KMS-11 (cell line): ENCODE results near the gene WDR73.
A peak's percentile ranks its signal among the peaks of the same experiment; 100 is the strongest.

Source experiments
- H2AFZ ChIP-seq: fragments of 200-600 bp; sonication (generic); 2 replicates; pipeline ENCODE4 v1.6.1; 2016; ENCODE audit warnings: antibody characterized with exemption, mixed run types, low read depth
- H3K27ac ChIP-seq: fragments of 200-600 bp; sonication (generic); 2 replicates; pipeline ENCODE4 v1.6.1; 2016; ENCODE audit warnings: mild to moderate bottlenecking, mixed run types
- H3K27me3 ChIP-seq: fragments of 200-600 bp; sonication (generic); 2 replicates; pipeline ENCODE4 v1.6.1; 2017; ENCODE audit warnings: mild to moderate bottlenecking, low read depth, mixed run types, moderate library complexity; ENCODE audit not compliant: insufficient read depth
- H3K36me3 ChIP-seq: fragments of 200-600 bp; sonication (generic); 2 replicates; pipeline ENCODE4 v1.6.1; 2017; ENCODE audit warnings: mild to moderate bottlenecking, mixed run types; ENCODE audit not compliant: insufficient read depth
- H3K4me1 ChIP-seq: fragments of 200-600 bp; sonication (generic); 2 replicates; pipeline ENCODE4 v1.6.1; 2016; ENCODE audit warnings: mild to moderate bottlenecking, low read depth, mixed run types; ENCODE audit not compliant: poor library complexity, severe bottlenecking
- H3K4me2 ChIP-seq: fragments of 200-600 bp; sonication (generic); 2 replicates; pipeline ENCODE4 v1.7.0; 2016; ENCODE audit warnings: mild to moderate bottlenecking, mixed run types
- H3K4me3 ChIP-seq: fragments of 200-600 bp; sonication (generic); IDR thresholded peaks from 2 replicates; pipeline ENCODE4 v1.6.1; 2017; ENCODE audit warnings: low read depth, low read length, mixed read lengths; ENCODE audit not compliant: insufficient read depth
- H3K79me2 ChIP-seq: fragments of 200-600 bp; sonication (generic); 2 replicates; pipeline ENCODE4 v1.6.1; 2016; ENCODE audit warnings: low read depth, mixed run types; ENCODE audit not compliant: insufficient read depth
- H3K9ac ChIP-seq: fragments of 200-600 bp; sonication (generic); 2 replicates; pipeline ENCODE4 v1.6.1; 2016; ENCODE audit warnings: mild to moderate bottlenecking, mixed run types
- H4K20me1 ChIP-seq: fragments of 200-600 bp; sonication (generic); 2 replicates; pipeline ENCODE4 v1.6.1; 2016; ENCODE audit warnings: mild to moderate bottlenecking, mixed run types; ENCODE audit not compliant: insufficient read depth
- CTCF ChIP-seq: fragments of 200-600 bp; sonication (generic); conservative IDR thresholded peaks from 2 replicates; pipeline ENCODE4 v1.6.1; 2017; ENCODE audit warnings: low read depth, mild to moderate bottlenecking, antibody characterized with exemption, low read length, moderate library complexity, mixed read lengths

Gene WDR73

GRCh38 chr15:84603630-84604379 is 50.3 kb downstream of the WDR73 start:
- Histone ChIP-seq H2AFZ (no peak overlapping the region), H3K27ac (no peak overlapping the region), H3K27me3 (no peaks in the 10 kb centered on the region), H3K4me1 (peaks cover 18% of the 10 kb centered on the region), H3K4me3 (no peak overlapping the region), H3K79me2 (no peaks in the 10 kb centered on the region), H4K20me1 (no peaks in the 10 kb centered on the region), H3K36me3 (no peaks in the 10 kb centered on the region), H3K9ac (no peak overlapping the region), H3K4me2 (no peak overlapping the region)
- TF ChIP-seq CTCF: no peak

GRCh38 chr15:84601555-84601838 is 52.6 kb downstream of the WDR73 start:
- no peaks in the 10 kb centered on the region for H3K27me3 ChIP-seq
- no peaks in the 10 kb centered on the region for H4K20me1 ChIP-seq
- H3K4me3 ChIP-seq: peak overlapping the region; percentile 28
- H3K4me1 ChIP-seq: peaks cover 29% of the 10 kb centered on the region
- H3K36me3 ChIP-seq: no peaks in the 10 kb centered on the region
- no peaks in the 10 kb centered on the region for H3K79me2 ChIP-seq
- no peak overlapping the region for H3K27ac ChIP-seq
- H3K9ac ChIP-seq: peak overlapping the region; percentile 68; the same call in 1 of the 2 replicates
- peak overlapping the region; percentile 91 for H2AFZ ChIP-seq
- no peak for TF ChIP-seq CTCF
- H3K4me2 ChIP-seq: peak overlapping the region; percentile 91

DNA sequence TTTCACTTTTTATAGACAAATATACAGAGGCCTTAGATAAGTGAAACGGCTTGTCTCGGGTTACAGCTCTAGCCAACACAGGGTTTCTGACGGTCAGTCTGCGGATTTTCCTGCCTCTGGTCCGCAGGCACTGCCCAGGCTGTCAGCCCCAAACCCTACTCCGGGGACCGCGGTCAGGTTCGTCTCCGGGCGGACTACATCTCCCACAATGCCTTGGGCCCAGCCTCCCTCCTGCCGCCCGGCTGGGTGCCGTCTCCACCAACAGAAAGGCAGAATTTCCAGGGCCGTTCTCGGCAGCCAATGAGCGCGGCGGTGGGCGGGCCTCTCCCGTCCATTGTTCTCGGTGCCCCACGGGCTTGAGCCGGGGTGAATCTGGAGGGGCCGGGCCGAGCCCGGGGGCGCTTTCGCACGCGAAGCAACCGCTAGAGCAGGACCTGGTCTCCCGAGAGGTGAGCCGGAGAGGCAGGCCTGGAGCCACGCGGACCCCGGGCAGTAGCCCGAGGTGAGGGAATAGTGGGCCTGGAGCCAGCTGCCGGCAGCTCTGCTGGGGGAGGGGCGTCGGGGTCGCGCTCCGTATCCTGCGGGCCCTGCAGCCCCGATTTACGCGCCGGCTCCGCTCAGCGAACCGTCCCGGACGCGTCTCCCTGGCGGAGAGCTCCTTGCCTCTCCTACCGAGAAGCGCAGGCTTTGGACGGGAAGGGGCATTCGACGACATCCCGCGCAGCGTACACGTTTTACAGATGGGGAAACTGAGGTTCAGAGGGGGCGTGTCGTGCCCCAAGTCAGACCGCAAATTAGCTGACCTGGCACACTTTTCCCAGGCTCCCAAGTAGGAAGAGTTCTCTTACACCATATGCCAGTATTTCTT is 53.2 kb downstream of the WDR73 start, which contains the start of gene ZSCAN2:
ZSCAN2 (plus strand) TSS at position 323 of the 868 bp plus-strand sequence. CDS start 2,919 bp downstream, outside the sequence.
- Histone ChIP-seq H3K4me2 (peak within 1 kb of the TSS; percentile 91), H3K27me3 (no peaks in the 10 kb centered on the region), H3K9ac (peak within 1 kb of the TSS; percentile 68; the same call in 1 of the 2 replicates), H4K20me1 (no peaks in the 10 kb centered on the region), H2AFZ (peak within 1 kb of the TSS; percentile 91), H3K79me2 (no peaks in the 10 kb centered on the region), H3K36me3 (no peaks in the 10 kb centered on the region), H3K4me3 (peak within 1 kb of the TSS; percentile 28), H3K4me1 (peaks cover 29% of the 10 kb centered on the region), H3K27ac (peak within 1 kb of the TSS; percentile 9; the same call in 1 of the 2 replicates)
- TF ChIP-seq CTCF: no peak

- Histone ChIP-seq H3K79me2 (no peaks in the 10 kb centered on the region), H3K4me1 (peaks cover 29% of the 10 kb centered on the region), H3K9ac (peak overlapping the region; percentile 68; the same call in 1 of the 2 replicates), H3K27ac (no peak overlapping the region), H3K4me2 (peak overlapping the region; percentile 66; the same call in 1 of the 2 replicates), H2AFZ (peak overlapping the region; percentile 91), H3K27me3 (no peaks in the 10 kb centered on the region), H4K20me1 (no peaks in the 10 kb centered on the region), H3K4me3 (no peak overlapping the region), H3K36me3 (no peaks in the 10 kb centered on the region)
- no peak for TF ChIP-seq CTCF
Observed at GRCh38 chr15:84600331-84600686, 53.8 kb downstream of the WDR73 start.
